K562 (cell line): ENCODE results near the gene EFEMP2. TPM values are rescaled to one million over a fixed set of nuclear protein-coding genes. Genes with fewer than 3 reads are reported as not detected.
A peak's percentile ranks its signal among the peaks of the same experiment; 100 is the strongest.

Experiments
- AFF4 ChIP-seq: sonication (generic); formaldehyde crosslinking; IDR thresholded peaks from 2 replicates; pipeline ENCODE4 v1.8.0; 2023; ENCODE audit warnings: mild to moderate bottlenecking, missing genetic modification reagents
- ARNT ChIP-seq, 2 experiments: fragments of 450-650 bp; IDR thresholded peaks; 2 replicates each; pipeline ENCODE4 v1.6.1; 2016; ENCODE audit warnings: mild to moderate bottlenecking in 1 of 2
- CHAMP1 ChIP-seq: fragments of 450-650 bp; IDR thresholded peaks from 2 replicates; pipeline ENCODE4 v1.6.1; 2016; ENCODE audit warnings: mild to moderate bottlenecking
- DACH1 ChIP-seq: fragments of 450-650 bp; IDR thresholded peaks from 2 replicates; pipeline ENCODE4 v1.6.1; 2018; ENCODE audit not compliant: partially characterized antibody
- DEAF1 ChIP-seq: fragments of 450-650 bp; formaldehyde crosslinking; IDR thresholded peaks from 2 replicates; pipeline ENCODE4 v1.4.0; 2020; ENCODE audit warnings: mild to moderate bottlenecking, moderate library complexity
- NFIC ChIP-seq: fragments of 450-650 bp; IDR thresholded peaks from 2 replicates; pipeline ENCODE4 v1.6.1; 2017; ENCODE audit warnings: mild to moderate bottlenecking, inconsistent platforms
- RAD51 ChIP-seq: fragments of 450-650 bp; IDR thresholded peaks from 2 replicates; pipeline ENCODE4 v1.7.1; 2016; ENCODE audit warnings: low read depth, mild to moderate bottlenecking, borderline replicate concordance
- RB1 ChIP-seq: fragments of 450-650 bp; IDR thresholded peaks from 2 replicates; pipeline ENCODE4 v1.6.1; 2017; ENCODE audit warnings: low read depth, mild to moderate bottlenecking
- RBM17 ChIP-seq: fragments of 200-400 bp; formaldehyde crosslinking; IDR thresholded peaks from 2 replicates; pipeline ENCODE4 v1.6.1; 2017; ENCODE audit warnings: low read depth, mild to moderate bottlenecking, low read length, borderline replicate concordance
- TFAP4 ChIP-seq: sonication (generic); formaldehyde crosslinking; IDR thresholded peaks from 2 replicates; pipeline ENCODE4 v1.8.0; 2022; ENCODE audit warnings: missing genetic modification reagents, mild to moderate bottlenecking, moderate library complexity, borderline replicate concordance
- TFE3 ChIP-seq: fragments of 450-650 bp; formaldehyde crosslinking; IDR thresholded peaks from 2 replicates; pipeline ENCODE4 v1.4.0; 2020; ENCODE audit warnings: mild to moderate bottlenecking, mixed read lengths
- VEZF1 ChIP-seq: fragments of 200-800 bp; sonication (Bioruptor generic); IDR thresholded peaks from 2 replicates; pipeline ENCODE4 v1.6.1; 2017; ENCODE audit warnings: missing genetic modification characterization, missing compliant biosample characterization
- ZNF384 ChIP-seq: IDR thresholded peaks from 2 replicates; pipeline ENCODE4 v1.6.1; 2012; ENCODE audit warnings: low read depth, low read length, improper control_type of control experiment
- polyA plus RNA-seq, 8 experiments: library from polyadenylated mRNA; depleted of rRNA in 4 of 8; stranded (reverse) in 5 of 8; unstranded in 3 of 8; fragments of >200 nt; fragmentation: Nextera tagmentation in 2 of 8; fragmentation: Illumina TruSeq in 1 of 8; extraction: Ambion mirVana in 2 of 8; extraction: Trizol in 1 of 8; gene quantifications; 2 replicates each; pipeline versions ENCODE4 v1.2.1 to v1.2.3, GENCODE V29; 2011 to 2014; ENCODE audit warnings: inconsistent platforms in 1 of 8, missing spikeins in 1 of 8
- total RNA-seq, 7 experiments: library from RNA; depleted of rRNA in 6 of 7; stranded (reverse); fragments of >200 nt in 6 of 7; fragmentation: Illumina TruSeq in 2 of 7; extraction: Trizol in 2 of 7; gene quantifications; 2 replicates each; pipeline versions ENCODE4 v1.2.1 to v1.2.3, GENCODE V29; 2011 to 2021; ENCODE audit warnings: low replicate concordance in 1 of 7

Gene EFEMP2
- total and polyA plus RNA-seq, 9 of the 15 experiments (the other 6 are each of a cell fraction or from before 2014, with no cell fraction given), result 0.07 to 2.9 (median 0.69) TPM; not detected in 1

GRCh38 chr11:65817835-65818680 lies 54.5 kb downstream of the EFEMP2 start (continued):
- TF ChIP-seq VEZF1, result peak; percentile 95
- peak; percentile 93 for TF ChIP-seq TFAP4
- TF ChIP-seq ARNT (IDR thresholded peaks at IDR 0.05), result no peak
- no peak for TF ChIP-seq RAD51
- TF ChIP-seq NFIC, result peak; percentile 33; the same call in 1 of the 2 replicates
- TF ChIP-seq CHAMP1, result no peak
- TF ChIP-seq AFF4 (CRISPR knock-in tag), result peak; percentile 94
- TF ChIP-seq DACH1, result peak; percentile 39
- peak; percentile 92 for TF ChIP-seq RB1
- TF ChIP-seq DEAF1, result peak; percentile 85
- no peak for TF ChIP-seq TFE3 (CRISPR knock-in tag)
- TF ChIP-seq ZNF384, result peak; percentile 54; the same call in 1 of the 2 replicates
- no peak for TF ChIP-seq RBM17
